GM12875 (cell line): ENCODE results near the gene DDX39A.
"Not testable (repeated sequence)": the region's sequence is repeated elsewhere in the genome, so short reads cannot be mapped to it uniquely, and the experiment has no call there.

Source experiments
- H3K4me3 ChIP-seq: one replicate; pipeline ENCODE4 v1.5.1; 2011; ENCODE audit warnings: low read depth, low read length, control low read depth
- TF ChIP-seq, protein P1 (sequence below): IDR thresholded peaks from 2 replicates; pipeline ENCODE4 v1.5.1; 2011; ENCODE audit warnings: low read depth, mild to moderate bottlenecking, control low read depth, inconsistent platforms, low read length, moderate library complexity, borderline replicate concordance; ENCODE audit not compliant: insufficient read depth

The DDX39A gene

DNA sequence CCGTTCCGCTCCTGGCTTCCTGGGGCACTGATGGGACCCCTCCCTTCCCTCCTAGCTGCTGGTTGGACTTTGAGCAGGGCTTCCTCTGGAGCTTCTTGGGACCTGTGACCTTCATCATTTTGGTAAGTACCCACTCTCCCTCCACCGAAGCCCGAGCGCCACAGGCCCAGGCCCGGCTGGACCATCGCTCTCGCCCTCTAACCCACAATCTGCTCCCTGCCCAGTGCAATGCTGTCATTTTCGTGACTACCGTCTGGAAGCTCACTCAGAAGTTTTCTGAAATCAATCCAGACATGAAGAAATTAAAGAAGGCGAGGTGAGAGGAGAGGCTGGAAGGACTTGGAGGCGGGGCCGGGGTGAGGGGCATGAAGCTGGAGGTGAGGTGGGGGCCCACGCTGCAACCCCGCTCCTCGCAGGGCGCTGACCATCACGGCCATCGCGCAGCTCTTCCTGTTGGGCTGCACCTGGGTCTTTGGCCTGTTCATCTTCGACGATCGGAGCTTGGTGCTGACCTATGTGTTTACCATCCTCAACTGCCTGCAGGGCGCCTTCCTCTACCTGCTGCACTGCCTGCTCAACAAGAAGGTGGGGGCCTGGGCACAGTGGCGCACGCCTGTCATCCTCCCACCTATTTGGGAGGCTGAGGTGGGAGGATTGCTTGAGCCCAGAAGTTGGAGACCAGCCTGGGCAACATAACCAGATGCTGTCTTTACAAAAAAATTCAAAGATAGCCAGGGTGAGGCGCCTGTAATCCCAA, 12.3 kb downstream of the DDX39A start:
- TF ChIP-seq, protein P1, sequence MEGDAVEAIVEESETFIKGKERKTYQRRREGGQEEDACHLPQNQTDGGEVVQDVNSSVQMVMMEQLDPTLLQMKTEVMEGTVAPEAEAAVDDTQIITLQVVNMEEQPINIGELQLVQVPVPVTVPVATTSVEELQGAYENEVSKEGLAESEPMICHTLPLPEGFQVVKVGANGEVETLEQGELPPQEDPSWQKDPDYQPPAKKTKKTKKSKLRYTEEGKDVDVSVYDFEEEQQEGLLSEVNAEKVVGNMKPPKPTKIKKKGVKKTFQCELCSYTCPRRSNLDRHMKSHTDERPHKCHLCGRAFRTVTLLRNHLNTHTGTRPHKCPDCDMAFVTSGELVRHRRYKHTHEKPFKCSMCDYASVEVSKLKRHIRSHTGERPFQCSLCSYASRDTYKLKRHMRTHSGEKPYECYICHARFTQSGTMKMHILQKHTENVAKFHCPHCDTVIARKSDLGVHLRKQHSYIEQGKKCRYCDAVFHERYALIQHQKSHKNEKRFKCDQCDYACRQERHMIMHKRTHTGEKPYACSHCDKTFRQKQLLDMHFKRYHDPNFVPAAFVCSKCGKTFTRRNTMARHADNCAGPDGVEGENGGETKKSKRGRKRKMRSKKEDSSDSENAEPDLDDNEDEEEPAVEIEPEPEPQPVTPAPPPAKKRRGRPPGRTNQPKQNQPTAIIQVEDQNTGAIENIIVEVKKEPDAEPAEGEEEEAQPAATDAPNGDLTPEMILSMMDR: no peak
- no peak overlapping the region for H3K4me3 ChIP-seq

DNA sequence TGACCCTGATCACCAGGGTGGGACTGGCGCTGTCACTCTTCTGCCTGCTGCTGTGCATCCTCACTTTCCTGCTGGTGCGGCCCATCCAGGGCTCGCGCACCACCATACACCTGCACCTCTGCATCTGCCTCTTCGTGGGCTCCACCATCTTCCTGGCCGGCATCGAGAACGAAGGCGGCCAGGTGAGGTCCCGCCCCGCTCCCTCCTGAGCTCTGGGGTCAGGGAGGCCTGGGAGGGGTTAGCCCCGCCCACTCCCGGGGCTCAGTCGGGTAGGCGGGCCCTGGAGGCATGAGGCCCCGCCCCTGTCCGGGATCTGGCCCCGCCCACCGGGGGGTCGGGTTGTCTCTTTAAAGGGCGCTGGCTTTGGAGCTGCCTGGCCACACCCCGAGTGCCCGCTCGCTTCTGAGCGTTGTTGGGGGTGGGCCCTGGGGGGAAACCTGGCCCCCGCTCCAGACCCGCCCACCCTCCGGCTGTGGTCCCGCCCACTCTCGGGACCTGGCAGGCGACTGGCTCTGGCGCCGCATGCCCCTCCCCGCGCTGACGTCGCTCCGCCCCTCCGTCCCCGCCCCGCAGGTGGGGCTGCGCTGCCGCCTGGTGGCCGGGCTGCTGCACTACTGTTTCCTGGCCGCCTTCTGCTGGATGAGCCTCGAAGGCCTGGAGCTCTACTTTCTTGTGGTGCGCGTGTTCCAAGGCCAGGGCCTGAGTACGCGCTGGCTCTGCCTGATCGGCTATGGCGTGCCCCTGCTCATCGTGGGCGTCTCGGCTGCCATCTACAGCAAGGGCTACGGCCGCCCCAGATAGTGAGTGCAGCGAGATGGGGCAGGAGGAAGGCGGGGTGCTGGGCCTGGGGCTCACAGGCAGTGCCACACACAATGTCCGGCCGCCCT, 13.1 kb downstream of the DDX39A start:
- H3K4me3 ChIP-seq: no peak overlapping the region
- TF ChIP-seq, protein P1: peak; percentile 98

- H3K4me3 ChIP-seq: no peak overlapping the region
Measured at GRCh38 chr19:14405380-14405757, 13.8 kb downstream of the DDX39A start.

DNA sequence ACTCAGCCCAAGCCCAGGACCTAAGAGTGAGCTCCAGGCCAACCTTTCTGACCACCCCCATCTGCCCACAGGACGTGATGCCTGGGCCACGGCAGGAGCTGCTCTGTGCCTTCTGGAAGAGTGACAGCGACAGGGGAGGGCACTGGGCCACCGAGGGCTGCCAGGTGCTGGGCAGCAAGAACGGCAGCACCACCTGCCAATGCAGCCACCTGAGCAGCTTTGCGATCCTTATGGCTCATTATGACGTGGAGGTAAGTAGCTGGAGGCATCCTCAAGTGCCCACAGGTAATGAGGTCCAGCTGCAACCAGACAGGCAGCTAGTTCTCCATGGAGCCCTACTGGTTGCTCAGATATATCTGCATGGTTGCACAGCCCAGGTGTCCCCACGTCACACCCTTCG, 14.8 kb downstream of the DDX39A start:
- no peak overlapping the region for H3K4me3 ChIP-seq
- TF ChIP-seq, protein P1: no peak

More at GRCh38 chr19:14405380-14405757, 13.8 kb downstream of the DDX39A start:
- TF ChIP-seq, protein P1: no peak

- H3K4me3 ChIP-seq: not testable (repeated sequence)
Measured at GRCh38 chr19:14403145-14403930, 15.8 kb downstream of the DDX39A start.

DNA sequence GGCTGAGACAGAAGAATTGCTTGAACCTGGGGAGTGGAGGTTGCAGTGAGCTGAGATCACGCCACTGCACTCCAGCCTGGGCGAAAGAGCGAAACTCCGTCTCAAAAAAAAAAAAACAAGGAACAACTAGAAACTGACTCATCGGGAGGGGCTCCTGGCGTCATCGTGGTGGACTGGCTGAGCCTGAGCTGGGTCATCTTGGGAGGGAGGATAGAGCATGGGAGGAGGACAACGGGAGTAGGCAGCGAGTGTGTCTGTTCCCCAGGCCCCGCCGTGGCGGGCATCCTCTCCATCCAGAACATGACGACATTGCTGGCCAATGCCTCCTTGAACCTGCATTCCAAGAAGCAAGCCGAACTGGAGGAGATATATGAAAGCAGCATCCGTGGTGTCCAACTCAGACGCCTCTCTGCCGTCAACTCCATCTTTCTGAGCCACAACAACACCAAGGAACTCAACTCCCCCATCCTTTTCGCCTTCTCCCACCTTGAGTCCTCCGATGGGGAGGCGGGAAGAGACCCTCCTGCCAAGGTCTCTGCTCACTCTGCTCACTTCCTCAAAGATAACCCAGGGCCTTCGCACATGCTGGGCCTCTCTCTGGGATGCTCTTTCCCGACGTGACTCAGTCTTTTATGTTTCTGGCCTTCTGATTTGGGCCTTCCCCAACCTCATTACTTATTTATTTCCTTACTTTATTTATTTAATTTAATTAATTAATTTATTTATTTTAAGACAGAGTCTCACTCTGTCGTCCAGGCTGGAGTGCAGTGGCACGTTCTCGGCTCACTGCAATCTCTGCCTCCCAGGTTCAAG, 16.6 kb downstream of the DDX39A start:
- H3K4me3 ChIP-seq: no peak overlapping the region
- TF ChIP-seq, protein P1: no peak
